OCI-LY7 (cell line): ENCODE measurements around the gene EYA2. TPM values are rescaled to one million over a fixed set of nuclear protein-coding genes. Genes with fewer than 3 reads are reported as not detected.

Experiments
- BruUV-seq: library from RNA; stranded (reverse); fragments of 400-500 nt; replicated peaks from 2 replicates; lab custom pipeline; 2021; lab: Mats Ljungman, UMichigan
- CTCF ChIA-PET: fragments of 300-600 bp; sonication (Branson Sonifier 250); formaldehyde crosslinking; loops from one replicate; lab custom pipeline; 2022; ENCODE audit warnings: antibody characterized with exemption; ENCODE audit not compliant: unreplicated experiment; lab: Charles Lee
- POLR2A ChIA-PET: fragments of 300-600 bp; sonication (Branson Sonifier 250); formaldehyde crosslinking; loops from one replicate; lab custom pipeline; 2022; ENCODE audit warnings: antibody characterized with exemption; lab: Charles Lee
- DNase-seq: peaks from one replicate; pipeline ENCODE4 v3.0.0-alpha.2; 2015; ENCODE audit warnings: low spot score
- H2AFZ ChIP-seq: fragments of 200-600 bp; sonication (generic), shearing (Covaris generic); 2 replicates; pipeline ENCODE4 v1.6.1; 2014; ENCODE audit warnings: mild to moderate bottlenecking, antibody characterized with exemption, low read length, moderate library complexity
- H3K27ac ChIP-seq: fragments of 200-600 bp; sonication (generic); 2 replicates; pipeline ENCODE4 v1.5.1; 2014; ENCODE audit warnings: mixed run types, low read depth, mild to moderate bottlenecking, moderate library complexity, low read length, inconsistent platforms; ENCODE audit not compliant: poor library complexity, severe bottlenecking
- H3K36me3 ChIP-seq: fragments of 200-600 bp; sonication (generic); 2 replicates; pipeline ENCODE4 v1.6.1; 2014; ENCODE audit warnings: mild to moderate bottlenecking, antibody characterized with exemption, low read length, moderate library complexity, mixed read lengths; ENCODE audit not compliant: insufficient read depth
- H3K4me1 ChIP-seq: fragments of 200-600 bp; sonication (generic); 2 replicates; pipeline ENCODE4 v1.5.1; 2014; ENCODE audit warnings: mild to moderate bottlenecking, low read length; ENCODE audit not compliant: insufficient read depth, poor library complexity, severe bottlenecking
- H3K4me2 ChIP-seq: fragments of 200-600 bp; sonication (generic); 2 replicates; pipeline ENCODE4 v1.6.1; 2014; ENCODE audit warnings: mild to moderate bottlenecking, low read length
- H3K4me3 ChIP-seq: fragments of 200-600 bp; sonication (generic); 2 replicates; pipeline ENCODE4 v1.5.1; 2014; ENCODE audit warnings: mild to moderate bottlenecking, low read depth, low read length; ENCODE audit not compliant: poor library complexity, severe bottlenecking
- H3K79me2 ChIP-seq: fragments of 200-600 bp; sonication (generic); 2 replicates; pipeline ENCODE4 v1.6.1; 2016; ENCODE audit warnings: low read depth, mild to moderate bottlenecking, low read length, moderate library complexity, mixed read lengths; ENCODE audit not compliant: insufficient read depth
- H3K9me2 ChIP-seq: fragments of 200-600 bp; sonication (generic); 2 replicates; pipeline ENCODE4 v1.6.1; 2016; ENCODE audit warnings: mild to moderate bottlenecking, low read length, mixed read lengths; ENCODE audit not compliant: insufficient read depth
- H3K9me3 ChIP-seq: fragments of 200-600 bp; sonication (generic); 2 replicates; pipeline ENCODE4 v1.6.1; 2014; ENCODE audit warnings: mild to moderate bottlenecking, mixed run types, low read length, mixed read lengths
- H4K20me1 ChIP-seq: fragments of 200-600 bp; sonication (generic); 2 replicates; pipeline ENCODE4 v1.6.1; 2014; ENCODE audit warnings: mild to moderate bottlenecking, antibody characterized with exemption, low read length, moderate library complexity, mixed read lengths; ENCODE audit not compliant: insufficient read depth
- EZH2phosphoT487 ChIP-seq: fragments of 200-600 bp; sonication (generic); IDR thresholded peaks from 2 replicates; pipeline ENCODE4 v1.6.1; 2018; ENCODE audit warnings: low read depth, borderline replicate concordance, mild to moderate bottlenecking, mixed run types, antibody characterized with exemption, low read length, moderate library complexity, mixed read lengths
- intact Hi-C: fragments of 100-400 bp; cut with micrococcal nuclease; formaldehyde crosslinking; loops from one replicate; pipeline ENCODE4 v1.10.0; 2022; ENCODE audit not compliant: unreplicated experiment
- total RNA-seq, 2 experiments: library from RNA; depleted of rRNA in 1 of 2; stranded (reverse); fragments of >200 nt in 1 of 2; shearing (Covaris generic) in 1 of 2; gene quantifications; 2 replicates each; pipeline ENCODE4 v1.2.3, GENCODE V29; 2014 to 2022
- TF ChIP-seq, protein P1 (sequence below): fragments of 200-600 bp; sonication (generic); conservative IDR thresholded peaks from 2 replicates; pipeline ENCODE4 v1.5.1; 2014; ENCODE audit warnings: mild to moderate bottlenecking, antibody characterized with exemption, low read length, moderate library complexity, mixed read lengths

Gene EYA2
- total RNA-seq, 2 experiments from 2014 or later: not detected

DNA sequence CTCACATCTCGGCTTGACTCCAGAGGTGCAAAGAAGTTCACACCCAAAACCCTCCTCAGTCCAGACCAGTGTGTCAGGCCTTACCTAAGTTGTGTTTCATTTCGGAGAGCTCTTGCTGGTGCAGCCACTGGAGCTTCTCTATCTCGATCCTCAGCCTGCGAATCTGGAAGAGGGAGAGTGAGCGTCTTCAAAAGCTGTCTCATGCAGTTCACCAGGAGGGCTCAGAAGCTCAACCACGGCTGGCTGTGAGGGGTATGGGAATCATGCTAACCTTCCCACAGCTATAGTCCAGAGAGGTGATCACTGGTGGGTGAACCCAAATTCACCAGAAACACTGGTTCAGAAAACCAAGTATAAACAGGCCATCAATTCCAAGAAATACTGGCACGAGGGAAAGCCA, 332.5 kb downstream of the EYA2 start:
- ChIA-PET CTCF (no interaction called here), POLR2A (interaction anchor here (0.5 kb wide), 1 partner anchor 154 kb away, joined by 6 read pairs; no protein-coding TSS in a partner anchor)
- Histone ChIP-seq H3K27ac (no peak overlapping the region), H3K9me3 (no peaks in the 10 kb centered on the region), H2AFZ (no peak overlapping the region), H3K4me2 (no peak overlapping the region), H3K4me1 (no peaks in the 10 kb centered on the region), H3K9me2 (no peaks in the 10 kb centered on the region), H3K4me3 (no peak overlapping the region), H4K20me1 (no peaks in the 10 kb centered on the region), H3K36me3 (peaks cover 95% of the 10 kb centered on the region), H3K79me2 (no peaks in the 10 kb centered on the region)
- TF ChIP-seq, protein P1, sequence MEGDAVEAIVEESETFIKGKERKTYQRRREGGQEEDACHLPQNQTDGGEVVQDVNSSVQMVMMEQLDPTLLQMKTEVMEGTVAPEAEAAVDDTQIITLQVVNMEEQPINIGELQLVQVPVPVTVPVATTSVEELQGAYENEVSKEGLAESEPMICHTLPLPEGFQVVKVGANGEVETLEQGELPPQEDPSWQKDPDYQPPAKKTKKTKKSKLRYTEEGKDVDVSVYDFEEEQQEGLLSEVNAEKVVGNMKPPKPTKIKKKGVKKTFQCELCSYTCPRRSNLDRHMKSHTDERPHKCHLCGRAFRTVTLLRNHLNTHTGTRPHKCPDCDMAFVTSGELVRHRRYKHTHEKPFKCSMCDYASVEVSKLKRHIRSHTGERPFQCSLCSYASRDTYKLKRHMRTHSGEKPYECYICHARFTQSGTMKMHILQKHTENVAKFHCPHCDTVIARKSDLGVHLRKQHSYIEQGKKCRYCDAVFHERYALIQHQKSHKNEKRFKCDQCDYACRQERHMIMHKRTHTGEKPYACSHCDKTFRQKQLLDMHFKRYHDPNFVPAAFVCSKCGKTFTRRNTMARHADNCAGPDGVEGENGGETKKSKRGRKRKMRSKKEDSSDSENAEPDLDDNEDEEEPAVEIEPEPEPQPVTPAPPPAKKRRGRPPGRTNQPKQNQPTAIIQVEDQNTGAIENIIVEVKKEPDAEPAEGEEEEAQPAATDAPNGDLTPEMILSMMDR: no peak
- TF ChIP-seq EZH2phosphoT487: no peak
- intact Hi-C loops: no loop called here
- no peak for DNase-seq
- BruUV-seq: no TSS peak

DNA sequence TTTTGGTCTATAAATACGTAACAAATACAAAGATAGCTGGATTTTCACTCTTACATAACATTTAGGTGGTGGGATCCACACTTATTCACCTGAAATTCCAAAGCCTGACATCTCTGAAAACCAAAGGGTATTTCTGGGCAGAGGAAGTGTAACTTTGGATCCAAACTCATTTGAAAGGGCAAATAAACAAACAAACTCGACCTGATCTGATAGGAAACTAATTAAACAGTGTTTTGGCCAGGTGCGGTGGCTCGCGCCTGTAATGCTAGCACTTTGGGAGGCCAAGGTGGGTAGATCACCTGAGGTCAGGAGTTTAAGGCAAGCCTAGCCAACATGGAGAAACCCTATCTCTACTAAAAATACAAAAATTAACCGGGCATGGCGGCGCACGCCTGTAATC, 332.9 kb downstream of the EYA2 start:
- Histone ChIP-seq H2AFZ (no peak overlapping the region), H3K4me2 (no peak overlapping the region), H3K27ac (no peak overlapping the region), H3K79me2 (no peaks in the 10 kb centered on the region), H3K9me3 (no peaks in the 10 kb centered on the region), H4K20me1 (no peaks in the 10 kb centered on the region), H3K4me1 (no peaks in the 10 kb centered on the region), H3K4me3 (no peak overlapping the region), H3K9me2 (no peaks in the 10 kb centered on the region), H3K36me3 (peaks cover 93% of the 10 kb centered on the region)
- intact Hi-C loops: no loop called here
- ChIA-PET POLR2A (interaction anchor here (0.5 kb wide), 1 partner anchor 153 kb away, joined by 6 read pairs; no protein-coding TSS in a partner anchor), CTCF (no interaction called here)
- BruUV-seq: no TSS peak
- TF ChIP-seq EZH2phosphoT487: no peak
- TF ChIP-seq, protein P1: no peak
- no peak for DNase-seq

DNA sequence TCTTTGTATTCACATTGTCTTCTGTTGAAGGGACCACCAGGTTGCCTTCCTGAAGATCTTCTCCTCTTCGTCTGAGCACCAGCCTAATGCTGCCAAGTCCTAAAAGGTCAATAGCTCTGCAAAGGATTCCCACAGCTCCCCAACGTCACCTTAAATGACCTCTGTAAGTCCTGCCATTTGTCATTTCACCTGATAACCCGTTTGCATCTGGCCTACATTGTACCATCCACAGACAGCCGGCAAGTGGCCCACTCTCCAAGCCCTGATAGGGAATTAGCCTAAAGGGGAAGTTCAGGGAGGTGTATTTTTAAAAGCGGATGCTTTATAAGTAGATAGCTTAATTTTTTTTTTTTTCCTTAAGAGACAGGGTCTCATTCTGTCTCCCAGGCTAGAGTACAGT, 334.0 kb downstream of the EYA2 start:
- intact Hi-C loops: no loop called here
- DNase-seq: no peak
- no peak overlapping the region for H3K4me2 ChIP-seq
- H3K36me3 ChIP-seq: peaks cover 94% of the 10 kb centered on the region
- H3K79me2 ChIP-seq: no peaks in the 10 kb centered on the region
- H3K4me3 ChIP-seq: no peak overlapping the region
- POLR2A ChIA-PET: interaction anchor here (0.7 kb wide), 1 partner anchor 163 kb away, joined by 3 read pairs; no protein-coding TSS in a partner anchor
- H4K20me1 ChIP-seq: no peaks in the 10 kb centered on the region
- BruUV-seq: no TSS peak
- no peaks in the 10 kb centered on the region for H3K9me3 ChIP-seq
- no peak overlapping the region for H2AFZ ChIP-seq
- no peak for TF ChIP-seq EZH2phosphoT487
- TF ChIP-seq, protein P1: no peak
- no peak overlapping the region for H3K27ac ChIP-seq
- CTCF ChIA-PET: no interaction called here
- no peaks in the 10 kb centered on the region for H3K4me1 ChIP-seq
- H3K9me2 ChIP-seq: no peaks in the 10 kb centered on the region
